Measurements from ENCODE around the gene RBM12.

Gene RBM12

GRCh38 chr20:35619196-35620095 is 45.3 kb downstream of the RBM12 start:
- DNase-seq (ENCODE audit: low read depth) = peak; percentile 62

GRCh38 chr20:35618263-35619131 is 46.2 kb downstream of the RBM12 start:
- DNase-seq (ENCODE audit: low read depth) = no peak

DNA sequence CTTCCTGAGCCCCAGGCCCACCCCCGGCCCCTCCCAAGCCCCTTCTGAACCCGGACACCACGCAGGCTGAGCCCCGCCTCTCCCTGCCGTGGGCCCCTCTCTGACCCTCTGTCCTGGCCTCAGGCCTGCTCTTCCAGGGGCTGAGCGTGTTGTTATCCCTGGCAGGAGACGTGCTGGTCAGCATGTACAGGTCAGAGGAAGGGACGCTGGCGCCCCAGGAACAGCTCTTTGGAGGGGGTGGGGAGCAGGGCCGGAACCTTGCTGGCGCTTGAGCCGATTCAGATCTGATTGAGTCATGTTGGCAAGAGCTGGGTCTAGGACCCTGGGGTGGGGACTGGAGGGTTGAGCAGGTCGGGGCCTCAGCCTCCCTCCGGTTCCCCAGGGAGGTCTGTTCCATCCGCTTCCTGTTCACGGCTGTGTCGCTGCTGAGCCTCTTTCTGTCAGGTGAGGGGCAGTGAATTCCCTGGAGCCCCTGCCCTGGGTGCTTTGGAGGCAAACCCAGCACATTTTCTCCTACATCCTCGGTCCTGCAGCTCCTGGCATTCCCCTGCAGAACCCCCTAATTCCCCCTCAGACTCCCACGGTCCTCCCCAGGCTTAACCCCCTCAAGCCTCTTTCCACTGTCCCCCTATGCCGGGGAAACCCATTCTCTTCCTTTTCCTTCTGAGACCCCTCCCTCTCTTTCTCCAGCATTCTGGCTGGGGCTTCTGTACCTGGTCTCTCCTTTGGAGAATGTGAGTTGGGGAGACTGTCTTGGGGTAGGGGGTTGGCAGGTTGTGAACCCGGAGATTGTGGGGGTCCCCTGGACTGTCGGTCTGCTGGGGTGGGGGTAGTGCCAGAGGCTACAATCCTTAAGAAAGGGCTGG is 47.1 kb downstream of the RBM12 start:
- no peak for DNase-seq (ENCODE audit: low read depth)

DNA sequence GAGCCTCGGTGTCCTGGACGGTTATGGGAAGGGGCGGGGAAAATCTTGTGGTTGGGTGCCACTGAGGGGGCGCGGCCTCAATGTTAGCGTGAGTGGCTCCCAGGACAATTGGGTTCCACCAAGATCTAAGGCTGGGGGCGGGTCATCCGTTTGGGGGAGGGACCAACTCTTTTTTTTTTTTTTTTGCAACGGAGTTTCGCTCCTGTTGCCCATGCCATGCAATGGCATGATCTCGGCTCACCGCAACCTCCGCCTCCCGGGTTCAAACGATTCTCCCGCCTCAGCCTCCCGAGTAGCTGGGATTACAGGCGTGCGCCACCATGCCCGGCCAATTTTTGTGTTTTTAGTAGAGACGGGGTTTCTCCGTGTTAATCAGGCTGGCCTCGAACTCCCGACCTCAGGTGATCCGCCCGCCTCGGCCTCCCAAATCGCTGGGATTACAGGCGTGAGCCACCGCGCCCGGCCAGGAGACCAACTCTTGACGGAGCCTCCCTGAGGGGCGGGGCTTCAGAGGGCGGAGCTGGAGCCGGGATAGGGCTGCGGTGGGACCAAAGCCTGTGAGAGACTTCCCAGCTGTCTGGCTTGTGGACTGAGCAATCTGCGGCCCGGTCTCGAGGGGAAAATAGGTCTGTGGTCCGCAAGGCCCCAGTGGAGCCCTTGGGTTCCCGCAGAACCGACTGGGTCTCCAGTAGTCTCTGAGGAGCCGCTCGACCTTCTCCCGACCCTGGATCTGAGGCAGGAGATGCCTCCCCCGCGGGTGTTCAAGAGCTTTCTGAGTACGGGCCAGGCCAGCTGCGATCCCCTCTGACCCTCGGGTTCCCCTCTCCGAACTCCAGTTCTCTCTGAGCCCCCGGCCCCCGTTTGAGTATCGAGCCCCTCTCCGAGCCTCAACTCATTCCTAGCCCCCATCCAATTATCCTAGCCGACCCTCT is 48.0 kb downstream of the RBM12 start:
- DNase-seq (ENCODE audit: low read depth) = no peak

GRCh38 chr20:35615667-35616464 is 48.8 kb downstream of the RBM12 start, which contains the start of gene SPAG4:
Gene SPAG4 (plus strand): TSS chr20:35615829. CDS start chr20:35616004, 175 bp downstream.
- peak; percentile 100 for DNase-seq (ENCODE audit: low read depth)

DNA sequence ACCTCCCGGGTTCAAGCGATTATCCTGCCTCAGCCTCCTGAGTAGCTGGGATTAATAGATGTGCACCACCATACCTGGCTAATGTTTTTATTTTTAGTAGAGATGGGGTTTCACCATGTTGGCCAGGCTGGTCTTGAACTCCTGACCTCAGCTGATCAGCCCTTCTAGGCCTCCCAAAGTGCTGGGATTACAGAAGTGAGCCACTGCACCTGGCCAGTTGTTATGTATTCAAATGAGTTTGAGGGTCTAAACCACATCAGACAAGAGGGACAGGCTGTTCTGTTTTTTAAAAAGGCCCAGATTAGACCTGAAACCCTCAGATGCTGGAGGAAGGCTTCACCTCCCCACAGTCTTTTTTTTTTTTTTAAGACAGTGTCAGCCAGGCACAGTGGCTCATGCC is 53.2 kb downstream of the RBM12 start:
- DNase-seq (ENCODE audit: low read depth) = no peak

- no peak for DNase-seq (ENCODE audit: low read depth)
Measured at GRCh38 chr20:35610833-35611427, 53.8 kb downstream of the RBM12 start.

GRCh38 chr20:35607003-35607735 is 57.5 kb downstream of the RBM12 start:
- no peak for DNase-seq (ENCODE audit: low read depth)

GRCh38 chr20:35606127-35606526 is 58.6 kb downstream of the RBM12 start:
- DNase-seq (ENCODE audit: low read depth) = no peak

DNA sequence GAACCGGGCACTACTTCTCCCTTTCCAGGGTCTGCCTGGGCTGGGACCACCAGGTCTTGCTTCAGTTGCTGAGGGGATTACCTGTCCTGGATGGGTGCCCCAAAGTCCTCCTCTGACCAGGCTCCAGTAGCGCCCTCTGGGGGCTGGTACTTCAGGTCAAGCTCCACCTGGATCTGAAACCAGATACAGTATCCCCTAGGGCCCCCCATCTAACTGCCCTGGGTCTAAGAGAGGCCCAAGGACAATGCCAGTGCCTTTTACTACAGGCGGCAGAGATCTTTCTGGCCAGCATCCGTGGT is 60.3 kb downstream of the RBM12 start:
- no peak for DNase-seq (ENCODE audit: low read depth)

- no peak for DNase-seq (ENCODE audit: low read depth)
Measured at GRCh38 chr20:35603695-35604448, 60.8 kb downstream of the RBM12 start.

- no peak for DNase-seq (ENCODE audit: low read depth)
Measured at GRCh38 chr20:35602851-35603495, 61.7 kb downstream of the RBM12 start.

GRCh38 chr20:35601990-35602389 is 62.7 kb downstream of the RBM12 start:
- DNase-seq (ENCODE audit: low read depth) = no peak

DNA sequence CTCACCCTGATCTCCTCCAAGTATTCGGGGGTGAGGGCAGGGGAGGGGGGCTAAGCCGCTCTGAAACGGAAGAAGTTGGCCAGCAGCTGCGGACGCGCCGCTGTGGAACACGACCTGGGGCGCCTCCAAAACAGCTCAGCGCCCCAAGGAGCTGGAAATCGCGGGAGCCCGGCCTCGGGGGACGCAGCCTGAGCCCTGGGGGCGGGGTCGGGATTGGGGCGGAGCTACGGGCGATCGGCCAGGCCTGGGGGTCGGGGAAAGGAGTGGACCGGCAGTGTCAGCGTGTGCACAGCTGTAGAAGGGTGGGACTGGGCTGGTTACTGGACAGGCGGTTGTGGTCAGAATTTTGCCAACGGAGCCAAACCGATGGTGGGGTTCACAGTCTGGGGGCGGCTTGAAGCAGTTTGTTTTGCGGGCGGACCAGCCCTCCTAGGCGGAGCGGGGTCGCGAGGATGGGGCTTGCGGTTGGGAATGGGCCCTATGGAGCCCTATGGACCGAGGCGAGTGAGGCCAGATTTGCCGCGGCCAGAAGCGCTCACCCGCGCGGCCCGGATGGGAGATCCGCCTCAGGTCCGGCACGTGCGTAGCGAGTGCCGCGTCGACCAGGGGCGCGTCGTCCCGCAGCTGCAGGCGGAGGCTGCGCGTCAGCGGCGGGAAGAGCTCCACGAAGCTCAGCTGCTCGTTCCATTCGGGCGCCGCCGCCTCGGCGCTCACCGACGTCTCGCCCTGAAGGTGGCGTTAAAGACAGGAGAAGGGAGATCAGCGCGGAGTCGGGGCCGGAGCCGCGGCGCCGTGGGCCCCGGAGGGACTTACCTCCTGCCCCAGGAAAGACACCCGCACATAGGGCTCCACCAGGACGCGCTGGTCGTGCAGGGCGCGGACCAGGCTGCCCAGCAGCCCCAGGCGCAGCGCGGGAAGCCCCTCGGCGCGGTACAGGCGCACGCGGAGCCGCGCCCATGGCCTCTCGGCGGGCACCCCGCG is 63.4 kb downstream of the RBM12 start:
- DNase-seq (ENCODE audit: low read depth) = peak; percentile 69

GRCh38 chr20:35600176-35600992 is 64.3 kb downstream of the RBM12 start:
- no peak for DNase-seq (ENCODE audit: low read depth)

- no peak for DNase-seq (ENCODE audit: low read depth)
Measured at GRCh38 chr20:35599776-35600120, 65.0 kb downstream of the RBM12 start.

All from stimulated activated CD4-positive, alpha-beta T cell treated with anti-CD3 and anti-CD28 coated beads, Interleukin-2, amount 100 ng/mL, for 4 hours (primary cell).